IPS DF 6.9 (cell line): ENCODE results near the gene PGR.

Experiments used
- DNase-seq: peaks from one replicate; pipeline ENCODE4 v3.0.0-alpha.2; 2013; ENCODE audit warnings: low read depth, low spot score
- H3K27ac ChIP-seq: one replicate; pipeline ENCODE4 v1.5.1; 2013; ENCODE audit warnings: low read length, control low read depth
- H3K27me3 ChIP-seq: 2 replicates; pipeline ENCODE4 v1.6.1; 2013; ENCODE audit warnings: mild to moderate bottlenecking, low read length; ENCODE audit not compliant: control insufficient read depth, insufficient read depth
- H3K36me3 ChIP-seq: 2 replicates; pipeline ENCODE4 v1.6.1; 2013; ENCODE audit warnings: low read length; ENCODE audit not compliant: control insufficient read depth, insufficient read depth
- H3K4me1 ChIP-seq: 2 replicates; pipeline ENCODE4 v1.6.1; 2013; ENCODE audit warnings: low read length; ENCODE audit not compliant: control insufficient read depth, insufficient read depth
- H3K4me3 ChIP-seq: 2 replicates; pipeline ENCODE4 v1.5.1; 2013; ENCODE audit warnings: mild to moderate bottlenecking, low read length
- H3K9me3 ChIP-seq: 2 replicates; pipeline ENCODE4 v1.6.1; 2013; ENCODE audit warnings: low read length, inconsistent platforms; ENCODE audit not compliant: control insufficient read depth, insufficient read depth
- WGBS: extraction: QIAGEN DNeasy Blood & Tissue Kit; methylation state at CpG from one replicate; pipeline ENCODE4 v1.1.7; 2013; ENCODE audit warnings: mixed read lengths, missing lambda C conversion rate; ENCODE audit not compliant: insufficient read length, insufficient coverage; 5-methylcytosine and 5-hydroxymethylcytosine counted together

The PGR gene

GRCh38 chr11:101129203-101129943 is at the start of gene PGR:
Gene PGR (minus strand): TSS chr11:101129813. CDS start chr11:101129070, 743 bp downstream.
- peaks cover 34% of the 10 kb centered on the region for H3K27me3 ChIP-seq
- no peaks in the 10 kb centered on the region for H3K9me3 ChIP-seq
- no peak for DNase-seq
- H3K4me3 ChIP-seq = peak within 1 kb of the TSS; percentile 47; the same call in 1 of the 2 replicates
- no CpG with 5 or more reads among the region's 38 CpGs for WGBS
- H3K4me1 ChIP-seq = no peaks in the 10 kb centered on the region
- H3K27ac ChIP-seq = no peak within 1 kb of the TSS
- H3K36me3 ChIP-seq = no peaks in the 10 kb centered on the region

DNA sequence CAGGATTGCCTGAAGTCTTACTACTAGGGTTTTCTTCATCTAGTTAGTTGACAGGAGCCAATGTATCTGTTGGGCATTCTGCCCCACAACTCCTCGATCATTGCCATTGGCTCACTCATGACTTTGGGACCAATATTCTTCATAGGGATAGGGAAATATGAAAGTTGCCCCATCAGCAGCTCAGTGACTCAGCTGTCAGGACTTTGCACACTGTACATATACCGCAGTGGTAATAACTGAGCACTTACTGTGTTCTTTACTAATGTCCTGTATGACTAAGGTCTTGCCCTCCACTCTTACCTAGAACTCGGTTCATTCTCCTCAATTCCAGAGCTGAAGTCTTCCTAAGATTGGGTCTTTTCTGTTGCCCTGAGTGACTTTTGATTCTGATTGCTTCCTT is 46.8 kb upstream of the PGR start:
- H3K4me1 ChIP-seq = no peaks in the 10 kb centered on the region
- no peaks in the 10 kb centered on the region for H3K9me3 ChIP-seq
- H3K36me3 ChIP-seq = no peaks in the 10 kb centered on the region
- DNase-seq = no peak
- no CpG with 5 or more reads among the region's 3 CpGs for WGBS
- no peak overlapping the region for H3K4me3 ChIP-seq
- no peak overlapping the region for H3K27ac ChIP-seq
- no peaks in the 10 kb centered on the region for H3K27me3 ChIP-seq

- no peaks in the 10 kb centered on the region for H3K4me1 ChIP-seq
- no peak overlapping the region for H3K4me3 ChIP-seq
- no peak overlapping the region for H3K27ac ChIP-seq
- no peak for DNase-seq
- H3K27me3 ChIP-seq = no peaks in the 10 kb centered on the region
- no CpG with 5 or more reads among the region's 2 CpGs for WGBS
- no peaks in the 10 kb centered on the region for H3K36me3 ChIP-seq
- H3K9me3 ChIP-seq = no peaks in the 10 kb centered on the region
Observed at GRCh38 chr11:101169944-101170343, 40.3 kb upstream of the PGR start.

DNA sequence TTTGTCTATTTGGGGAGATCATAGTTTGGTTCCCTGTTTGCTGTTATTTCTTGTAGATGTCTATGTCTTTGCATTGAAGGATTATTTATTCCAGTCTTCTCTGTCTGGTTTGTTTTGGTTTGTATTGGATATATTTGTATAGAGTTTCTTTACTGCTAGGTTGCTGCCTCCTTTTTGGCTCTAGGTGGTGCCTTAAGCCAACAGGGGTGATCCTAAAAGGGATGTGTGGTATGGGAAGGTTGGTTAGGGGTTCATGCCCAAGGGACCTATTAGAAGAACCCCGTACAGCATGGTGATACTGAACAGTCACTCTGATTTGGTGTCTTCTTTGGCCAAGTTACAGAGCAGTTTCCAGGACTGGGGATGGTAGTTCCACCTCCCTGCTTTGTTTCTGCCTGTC is 36.4 kb upstream of the PGR start:
- no peaks in the 10 kb centered on the region for H3K27me3 ChIP-seq
- no CpG with 5 or more reads among the region's 1 CpG for WGBS
- no peaks in the 10 kb centered on the region for H3K4me1 ChIP-seq
- H3K9me3 ChIP-seq = no peaks in the 10 kb centered on the region
- H3K36me3 ChIP-seq = no peaks in the 10 kb centered on the region
- no peak for DNase-seq
- no peak overlapping the region for H3K4me3 ChIP-seq
- H3K27ac ChIP-seq = no peak overlapping the region

DNA sequence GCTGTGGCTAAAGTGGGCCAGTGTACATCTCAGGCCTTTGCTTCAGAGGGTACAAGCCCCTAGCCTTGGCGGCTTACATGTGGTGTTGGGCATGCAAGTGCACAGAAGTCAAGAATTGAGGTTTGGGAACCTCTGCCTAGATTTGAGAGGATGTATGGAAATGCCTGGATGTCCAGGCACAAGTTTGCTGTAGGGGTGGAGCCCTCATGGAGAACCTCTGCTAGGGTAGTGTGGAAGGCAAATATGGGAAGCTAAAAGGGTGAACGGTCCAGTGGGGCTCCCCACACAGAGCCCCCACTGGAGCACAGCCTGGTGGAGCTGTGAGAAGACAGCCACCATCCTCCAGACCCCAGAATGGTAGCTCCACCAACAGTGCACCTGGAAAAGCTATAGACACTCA is 28.5 kb upstream of the PGR start:
- no peaks in the 10 kb centered on the region for H3K9me3 ChIP-seq
- no CpG with 5 or more reads among the region's 2 CpGs for WGBS
- no peaks in the 10 kb centered on the region for H3K27me3 ChIP-seq
- DNase-seq = no peak
- no peak overlapping the region for H3K27ac ChIP-seq
- no peaks in the 10 kb centered on the region for H3K36me3 ChIP-seq
- no peaks in the 10 kb centered on the region for H3K4me1 ChIP-seq
- H3K4me3 ChIP-seq = no peak overlapping the region

GRCh38 chr11:101138245-101138930 is 8.8 kb upstream of the PGR start:
- WGBS = no CpG with 5 or more reads among the region's 1 CpG
- H3K4me3 ChIP-seq = no peak overlapping the region
- H3K27ac ChIP-seq = no peak overlapping the region
- H3K27me3 ChIP-seq = no peaks in the 10 kb centered on the region
- H3K36me3 ChIP-seq = no peaks in the 10 kb centered on the region
- no peaks in the 10 kb centered on the region for H3K4me1 ChIP-seq
- no peak for DNase-seq
- no peaks in the 10 kb centered on the region for H3K9me3 ChIP-seq

GRCh38 chr11:101133190-101133589 is 3.6 kb upstream of the PGR start:
- no peaks in the 10 kb centered on the region for H3K4me1 ChIP-seq
- H3K4me3 ChIP-seq = no peak overlapping the region
- peaks cover 18% of the 10 kb centered on the region for H3K27me3 ChIP-seq
- DNase-seq = no peak
- WGBS = no CpG with 5 or more reads among the region's 1 CpG
- no peak overlapping the region for H3K27ac ChIP-seq
- H3K36me3 ChIP-seq = no peaks in the 10 kb centered on the region
- no peaks in the 10 kb centered on the region for H3K9me3 ChIP-seq

DNA sequence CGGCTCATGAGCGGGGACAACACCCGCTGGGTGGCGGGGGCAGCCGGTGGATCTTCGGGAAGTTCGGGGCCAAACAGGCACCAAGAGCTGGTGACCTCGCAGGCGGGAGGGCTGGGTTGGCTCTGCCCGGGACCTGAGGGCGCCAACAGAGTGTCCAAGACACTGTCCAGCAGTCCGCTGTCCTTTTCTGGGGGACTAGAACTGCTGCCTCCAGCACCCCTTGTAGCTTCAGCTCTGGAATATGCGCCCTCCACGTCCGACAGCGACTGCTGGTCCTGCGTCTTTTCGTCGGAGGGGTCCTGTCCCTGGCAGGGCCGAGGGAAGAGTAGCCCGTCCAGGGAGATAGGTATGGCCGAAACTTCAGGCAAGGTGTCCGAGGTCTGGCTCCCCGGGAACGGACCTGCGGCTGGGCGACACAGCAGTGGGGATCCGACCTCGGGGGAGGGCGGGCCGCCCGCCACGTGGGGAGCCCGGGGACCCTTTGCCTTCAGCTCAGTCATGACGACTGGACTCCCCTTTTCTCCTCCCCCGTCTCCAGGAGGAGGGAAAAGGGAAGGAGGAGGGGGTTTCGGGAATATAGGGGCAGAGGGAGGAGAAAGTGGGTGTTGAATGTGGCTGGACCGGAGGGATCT is 926 bp downstream of the PGR start:
- Histone ChIP-seq H3K27me3 (peaks cover 34% of the 10 kb centered on the region), H3K36me3 (no peaks in the 10 kb centered on the region), H3K4me3 (peak overlapping the region; percentile 47; the same call in 1 of the 2 replicates), H3K4me1 (no peaks in the 10 kb centered on the region), H3K27ac (no peak overlapping the region), H3K9me3 (no peaks in the 10 kb centered on the region)
- no CpG with 5 or more reads among the region's 38 CpGs for WGBS
- no peak for DNase-seq

- Histone ChIP-seq H3K27ac (no peak overlapping the region), H3K4me3 (peak overlapping the region; percentile 47; the same call in 1 of the 2 replicates), H3K9me3 (no peaks in the 10 kb centered on the region), H3K4me1 (no peaks in the 10 kb centered on the region), H3K27me3 (peaks cover 34% of the 10 kb centered on the region), H3K36me3 (no peaks in the 10 kb centered on the region)
- no CpG with 5 or more reads among the region's 93 CpGs for WGBS
- DNase-seq = no peak
Observed at GRCh38 chr11:101127699-101128570, 1.7 kb downstream of the PGR start.

- no CpG with 5 or more reads among the region's 55 CpGs for WGBS
- no peak for DNase-seq
- no peaks in the 10 kb centered on the region for H3K36me3 ChIP-seq
- H3K27me3 ChIP-seq = peaks cover 34% of the 10 kb centered on the region
- no peaks in the 10 kb centered on the region for H3K4me1 ChIP-seq
- H3K27ac ChIP-seq = no peak overlapping the region
- peak overlapping the region; percentile 47; the same call in 1 of the 2 replicates for H3K4me3 ChIP-seq
- H3K9me3 ChIP-seq = no peaks in the 10 kb centered on the region
Observed at GRCh38 chr11:101127197-101127698, 2.4 kb downstream of the PGR start.
